AG09319 (cell line): ENCODE data around the gene CREBBP.

ENCODE experiments used
- DNase-seq: peaks from one replicate; pipeline ENCODE4 v3.0.0-alpha.2; 2010; ENCODE audit warnings: low read depth; ENCODE audit errors: extremely low read depth
- TF ChIP-seq, protein P1 (sequence below): IDR thresholded peaks from 2 replicates; pipeline ENCODE4 v1.5.1; 2011; ENCODE audit warnings: low read depth, mild to moderate bottlenecking, inconsistent platforms, low read length, moderate library complexity

Gene CREBBP

DNA sequence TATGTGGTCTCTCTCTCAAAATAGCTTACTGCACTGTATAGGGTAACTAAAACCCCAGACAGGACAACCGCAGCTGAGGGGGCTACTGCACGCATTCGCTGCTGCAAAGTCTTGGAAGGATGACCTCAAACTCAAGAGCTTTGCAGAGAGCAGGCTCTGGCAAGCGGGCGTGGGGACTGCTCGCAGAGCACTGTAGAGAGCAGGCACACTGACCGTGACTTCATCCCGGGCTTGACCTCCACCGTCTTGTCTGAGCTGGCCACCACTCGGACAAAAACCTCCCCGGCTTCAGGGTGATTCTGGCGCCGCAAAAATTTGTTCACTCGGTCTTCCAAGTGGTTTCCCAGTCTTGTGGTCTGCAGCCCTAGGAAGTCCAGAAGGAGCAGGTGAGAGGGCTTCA lies 140.3 kb downstream of the CREBBP start:
- TF ChIP-seq, protein P1, sequence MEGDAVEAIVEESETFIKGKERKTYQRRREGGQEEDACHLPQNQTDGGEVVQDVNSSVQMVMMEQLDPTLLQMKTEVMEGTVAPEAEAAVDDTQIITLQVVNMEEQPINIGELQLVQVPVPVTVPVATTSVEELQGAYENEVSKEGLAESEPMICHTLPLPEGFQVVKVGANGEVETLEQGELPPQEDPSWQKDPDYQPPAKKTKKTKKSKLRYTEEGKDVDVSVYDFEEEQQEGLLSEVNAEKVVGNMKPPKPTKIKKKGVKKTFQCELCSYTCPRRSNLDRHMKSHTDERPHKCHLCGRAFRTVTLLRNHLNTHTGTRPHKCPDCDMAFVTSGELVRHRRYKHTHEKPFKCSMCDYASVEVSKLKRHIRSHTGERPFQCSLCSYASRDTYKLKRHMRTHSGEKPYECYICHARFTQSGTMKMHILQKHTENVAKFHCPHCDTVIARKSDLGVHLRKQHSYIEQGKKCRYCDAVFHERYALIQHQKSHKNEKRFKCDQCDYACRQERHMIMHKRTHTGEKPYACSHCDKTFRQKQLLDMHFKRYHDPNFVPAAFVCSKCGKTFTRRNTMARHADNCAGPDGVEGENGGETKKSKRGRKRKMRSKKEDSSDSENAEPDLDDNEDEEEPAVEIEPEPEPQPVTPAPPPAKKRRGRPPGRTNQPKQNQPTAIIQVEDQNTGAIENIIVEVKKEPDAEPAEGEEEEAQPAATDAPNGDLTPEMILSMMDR: no peak
- no peak for DNase-seq

DNA sequence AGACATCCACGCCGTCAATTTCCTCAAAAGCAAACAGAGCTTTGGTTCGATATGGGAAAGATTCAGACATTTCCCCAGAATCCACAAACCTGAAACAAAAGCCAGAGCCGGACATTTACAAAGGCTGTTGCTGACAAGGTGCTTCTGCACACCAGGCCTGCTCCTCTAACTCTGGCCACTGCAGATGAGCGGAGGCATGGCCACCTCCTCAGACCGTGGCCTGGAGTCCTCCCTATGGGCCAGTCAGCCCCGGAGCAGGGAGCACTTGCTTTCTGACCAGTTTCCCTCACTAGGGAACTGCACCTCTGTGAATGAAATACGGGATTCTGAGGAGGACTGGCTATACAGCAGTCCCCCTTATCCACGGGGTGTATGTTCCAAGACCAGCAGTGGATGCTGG lies 140.9 kb downstream of the CREBBP start:
- TF ChIP-seq, protein P1: no peak
- no peak for DNase-seq

DNA sequence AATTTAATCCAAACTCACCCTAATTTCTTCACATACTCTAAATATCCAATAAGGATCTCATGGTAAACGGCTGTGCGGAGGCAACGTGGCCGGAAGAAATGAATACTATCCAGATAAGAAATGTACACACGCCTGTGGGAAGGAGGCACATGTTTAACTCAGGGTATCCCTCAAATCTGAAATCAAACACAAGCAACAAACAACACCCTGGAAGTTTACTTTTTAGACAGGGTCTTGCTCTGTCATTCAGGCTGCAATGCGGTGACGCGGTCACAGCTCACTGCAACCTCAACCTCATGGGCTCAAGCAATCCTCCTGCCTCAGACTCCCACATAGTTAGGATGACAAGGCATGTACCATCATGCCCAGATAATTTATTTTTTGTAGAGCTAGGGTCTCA lies 142.0 kb downstream of the CREBBP start:
- no peak for DNase-seq
- TF ChIP-seq, protein P1: no peak

DNA sequence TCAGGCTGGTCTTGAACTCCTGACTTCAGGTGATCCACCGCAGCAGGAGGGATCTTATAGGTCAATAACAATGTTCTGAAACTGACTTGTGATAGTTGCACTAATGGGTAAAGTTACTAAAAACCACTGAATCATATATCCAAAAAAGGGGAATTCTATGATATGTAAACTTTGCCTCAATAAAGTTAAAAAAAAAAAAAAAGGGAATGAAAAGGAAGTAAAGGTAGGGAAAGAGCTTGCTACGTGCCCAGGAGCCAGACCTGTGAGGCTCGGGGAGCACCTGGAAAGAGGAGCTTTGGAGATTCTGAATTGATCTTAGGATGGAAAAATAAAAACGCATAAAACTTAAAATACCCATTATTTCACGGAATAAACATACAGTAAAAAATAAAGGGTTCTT lies 142.4 kb downstream of the CREBBP start:
- no peak for DNase-seq
- TF ChIP-seq, protein P1: no peak

DNA sequence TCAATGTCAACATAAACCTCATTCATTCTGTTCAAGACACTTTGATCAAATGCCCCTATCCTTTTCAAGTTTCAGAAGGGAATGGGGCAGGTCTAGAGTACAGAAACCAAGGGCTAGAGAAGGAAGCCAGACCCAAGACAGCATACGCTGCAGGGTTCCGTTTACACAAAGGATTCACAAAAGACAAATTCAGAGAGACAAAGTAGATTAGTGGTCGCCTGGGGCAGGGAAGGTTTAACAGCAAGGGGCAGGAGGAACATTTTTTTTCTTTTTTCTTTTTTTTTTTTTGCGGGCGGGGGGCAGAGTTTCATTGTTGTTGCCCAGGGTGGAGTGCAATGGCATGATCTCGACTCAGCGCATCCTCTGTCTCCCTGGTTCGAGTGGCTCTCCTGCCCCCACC lies 143.3 kb downstream of the CREBBP start:
- no peak for DNase-seq
- TF ChIP-seq, protein P1: no peak

DNA sequence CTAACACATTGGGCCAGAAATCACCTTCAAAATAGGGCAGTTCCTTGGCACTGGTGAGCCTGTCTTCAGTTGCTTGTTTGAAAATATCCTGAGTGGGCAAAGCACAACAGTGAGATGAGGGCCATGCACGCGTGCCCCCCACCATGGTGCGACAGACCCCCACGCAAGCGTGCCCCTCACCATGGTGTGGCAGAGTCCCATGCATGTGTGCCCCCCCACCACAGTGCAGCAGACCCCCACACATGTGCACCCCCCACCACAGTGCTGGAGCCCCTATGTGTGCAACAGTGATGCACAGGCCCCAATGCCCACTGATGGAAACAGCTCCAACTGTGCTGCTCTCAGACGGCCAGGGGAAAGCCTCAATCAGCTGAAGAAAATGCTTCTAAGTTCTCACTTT lies 144.4 kb downstream of the CREBBP start:
- no peak for DNase-seq
- TF ChIP-seq, protein P1: no peak

DNA sequence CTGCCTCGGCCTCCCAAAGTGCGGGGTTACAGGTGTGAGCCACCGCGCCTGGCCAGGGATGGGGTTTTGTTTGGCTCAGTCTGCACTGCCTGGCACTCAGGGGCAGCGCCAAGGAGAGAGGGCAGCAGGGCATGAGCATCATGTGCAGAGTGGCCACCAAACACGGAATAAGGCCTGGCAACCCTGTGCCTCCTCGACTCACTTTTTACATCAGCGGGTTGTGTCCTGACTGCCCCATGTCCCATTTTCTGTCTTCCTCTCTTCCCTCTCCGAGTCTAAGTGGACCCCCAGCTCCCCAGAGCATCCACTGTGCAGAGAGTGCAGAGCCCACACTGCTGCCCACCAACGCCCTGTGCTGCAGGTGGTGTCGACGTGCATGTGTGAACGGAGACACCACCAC lies 145.0 kb downstream of the CREBBP start:
- DNase-seq: no peak
- TF ChIP-seq, protein P1: no peak
